GM12874 (cell line): ENCODE results near the gene EPHX1.

Source experiments
- CTCF ChIP-seq: IDR thresholded peaks from 2 replicates; pipeline ENCODE4 v1.5.1; 2011; ENCODE audit warnings: low read depth, mild to moderate bottlenecking, control low read depth, low read length, moderate library complexity; ENCODE audit not compliant: insufficient read depth

The EPHX1 gene

GRCh38 chr1:225827076-225827475, 17.2 kb downstream of the EPHX1 start:
- no peak for TF ChIP-seq CTCF

GRCh38 chr1:225828706-225829345, 18.9 kb downstream of the EPHX1 start:
- TF ChIP-seq CTCF: no peak

GRCh38 chr1:225830841-225831240, 20.9 kb downstream of the EPHX1 start:
- no peak for TF ChIP-seq CTCF

GRCh38 chr1:225834417-225835329, 24.7 kb downstream of the EPHX1 start:
- TF ChIP-seq CTCF: no peak

- TF ChIP-seq CTCF: no peak
Observed at GRCh38 chr1:225835856-225836255, 25.9 kb downstream of the EPHX1 start.

GRCh38 chr1:225838793-225839192, 28.9 kb downstream of the EPHX1 start:
- no peak for TF ChIP-seq CTCF

GRCh38 chr1:225840223-225840610, 30.3 kb downstream of the EPHX1 start:
- no peak for TF ChIP-seq CTCF
